HEK293 (cell line): ENCODE data around the gene DENND11.

ENCODE experiments used
- CTCF ChIP-seq: fragments of 450-650 bp; formaldehyde crosslinking; IDR thresholded peaks from 2 replicates; pipeline ENCODE4 v1.5.1; 2016; ENCODE audit warnings: missing biosample characterization, missing genetic modification characterization
- KLF1 ChIP-seq: fragments of 450-650 bp; formaldehyde crosslinking; IDR thresholded peaks from 2 replicates; pipeline ENCODE4 v1.5.1; 2016; ENCODE audit warnings: missing biosample characterization, missing genetic modification characterization
- SP7 ChIP-seq: fragments of 450-650 bp; formaldehyde crosslinking; IDR thresholded peaks from 2 replicates; pipeline ENCODE4 v1.5.1; 2016; ENCODE audit warnings: missing biosample characterization, missing genetic modification characterization
- YY1 ChIP-seq: fragments of 450-650 bp; formaldehyde crosslinking; IDR thresholded peaks from 2 replicates; pipeline ENCODE4 v1.5.1; 2018; ENCODE audit warnings: missing biosample characterization, missing genetic modification characterization
- ZFP37 ChIP-seq: fragments of 450-650 bp; formaldehyde crosslinking; IDR thresholded peaks from 2 replicates; pipeline ENCODE4 v1.5.1; 2016; ENCODE audit warnings: missing biosample characterization, missing genetic modification characterization
- ZNF10 ChIP-seq: fragments of 450-650 bp; formaldehyde crosslinking; IDR thresholded peaks from 2 replicates; pipeline ENCODE4 v1.5.1; 2017; ENCODE audit warnings: missing biosample characterization, missing genetic modification characterization
- ZNF302 ChIP-seq: fragments of 450-650 bp; formaldehyde crosslinking; IDR thresholded peaks from 2 replicates; pipeline ENCODE4 v1.5.1; 2016; ENCODE audit warnings: missing biosample characterization, missing genetic modification characterization, low read depth
- ZNF76 ChIP-seq: fragments of 450-650 bp; formaldehyde crosslinking; IDR thresholded peaks from 2 replicates; pipeline ENCODE4; 2016; ENCODE audit warnings: low read depth, missing biosample characterization, missing genetic modification characterization, borderline replicate concordance
- ZNF777 ChIP-seq: fragments of 450-650 bp; formaldehyde crosslinking; IDR thresholded peaks from 2 replicates; pipeline ENCODE4 v1.5.1; 2017; ENCODE audit warnings: missing biosample characterization, missing genetic modification characterization, borderline replicate concordance
- ZNF792 ChIP-seq: fragments of 450-650 bp; formaldehyde crosslinking; IDR thresholded peaks from 2 replicates; pipeline ENCODE4 v1.5.1; 2016; ENCODE audit warnings: missing biosample characterization, missing genetic modification characterization
- TF ChIP-seq, protein P1 (sequence below): fragments of 450-650 bp; formaldehyde crosslinking; IDR thresholded peaks from 2 replicates; pipeline ENCODE4 v1.5.1; 2016; ENCODE audit warnings: missing biosample characterization, missing genetic modification characterization

DNA sequence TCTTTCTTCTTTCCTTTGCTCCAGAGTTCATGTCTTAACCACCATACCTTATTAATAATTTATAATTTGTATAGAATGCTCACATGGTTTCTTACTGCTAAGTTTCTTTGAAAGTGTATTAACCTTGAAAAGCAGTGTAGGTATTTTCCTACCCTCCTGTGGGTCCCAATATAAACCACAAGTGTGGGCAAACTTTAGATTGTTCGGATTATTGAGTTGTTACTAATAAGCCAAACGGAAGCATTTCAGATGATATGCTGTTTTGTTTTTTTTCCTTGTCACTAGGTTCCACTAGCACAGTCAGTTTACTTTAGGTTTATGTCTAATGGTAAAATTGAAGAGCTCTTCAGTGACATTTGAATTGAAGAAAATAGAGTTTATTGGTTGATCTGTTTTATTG, 46.4 kb upstream of the DENND11 start:
- TF ChIP-seq ZNF302 (tag by site-specific recombination) = no peak
- TF ChIP-seq CTCF (tag by site-specific recombination) = no peak
- TF ChIP-seq, protein P1, sequence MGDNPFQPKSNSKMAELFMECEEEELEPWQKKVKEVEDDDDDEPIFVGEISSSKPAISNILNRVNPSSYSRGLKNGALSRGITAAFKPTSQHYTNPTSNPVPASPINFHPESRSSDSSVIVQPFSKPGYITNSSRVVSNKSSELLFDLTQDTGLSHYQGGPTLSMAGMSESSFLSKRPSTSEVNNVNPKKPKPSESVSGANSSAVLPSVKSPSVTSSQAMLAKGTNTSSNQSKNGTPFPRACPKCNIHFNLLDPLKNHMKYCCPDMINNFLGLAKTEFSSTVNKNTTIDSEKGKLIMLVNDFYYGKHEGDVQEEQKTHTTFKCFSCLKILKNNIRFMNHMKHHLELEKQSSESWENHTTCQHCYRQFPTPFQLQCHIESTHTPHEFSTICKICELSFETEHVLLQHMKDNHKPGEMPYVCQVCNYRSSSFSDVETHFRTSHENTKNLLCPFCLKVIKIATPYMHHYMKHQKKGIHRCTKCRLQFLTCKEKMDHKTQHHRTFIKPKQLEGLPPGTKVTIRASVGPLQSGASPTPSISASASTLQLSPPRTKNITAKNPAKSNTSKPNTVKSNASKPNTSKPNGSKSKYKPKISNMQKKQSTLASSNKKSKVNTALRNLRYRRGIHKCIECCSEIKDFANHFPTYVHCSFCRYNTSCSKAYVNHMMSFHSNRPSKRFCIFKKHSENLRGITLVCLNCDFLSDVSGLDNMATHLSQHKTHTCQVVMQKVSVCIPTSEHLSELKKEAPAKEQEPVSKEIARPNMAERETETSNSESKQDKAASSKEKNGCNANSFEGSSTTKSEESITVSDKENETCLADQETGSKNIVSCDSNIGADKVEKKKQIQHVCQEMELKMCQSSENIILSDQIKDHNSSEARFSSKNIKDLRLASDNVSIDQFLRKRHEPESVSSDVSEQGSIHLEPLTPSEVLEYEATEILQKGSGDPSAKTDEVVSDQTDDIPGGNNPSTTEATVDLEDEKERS (tag by site-specific recombination) = no peak
- no peak for TF ChIP-seq ZFP37 (tag by site-specific recombination)
- TF ChIP-seq ZNF76 (tag by site-specific recombination) = no peak
- TF ChIP-seq ZNF777 (tag by site-specific recombination) = no peak
- no peak for TF ChIP-seq ZNF792 (tag by site-specific recombination)
- TF ChIP-seq ZNF10 (tag by site-specific recombination) = no peak
- no peak for TF ChIP-seq KLF1 (tag by site-specific recombination)
- TF ChIP-seq YY1 = no peak
- TF ChIP-seq SP7 = no peak
